Breast epithelium (tissue), 4 donors: ENCODE results near the gene TYW5. TPM values are rescaled to one million over a fixed set of nuclear protein-coding genes. Genes with fewer than 3 reads are reported as not detected.
A peak's percentile ranks its signal among the peaks of the same experiment; 100 is the strongest.

Experiments
- DNase-seq, 2 donors: peaks; one replicate each; pipeline ENCODE4 v3.0.0-alpha.2; 2019; ENCODE audit warnings: low spot score in 2 of 2
- H3K27ac ChIP-seq, 2 donors: fragments of 200-600 bp; sonication (generic) in 1 of 2; one replicate each; pipeline ENCODE4 v1.5.1; 2016 to 2019; ENCODE audit warnings: mild to moderate bottlenecking in 1 of 2
- H3K27me3 ChIP-seq, 2 donors: fragments of 200-600 bp; sonication (generic) in 1 of 2; one replicate each; pipeline versions ENCODE4 v1.5.1 to v1.6.0; 2017 to 2019; ENCODE audit warnings: control low read depth in 1 of 2, mild to moderate bottlenecking in 1 of 2
- H3K36me3 ChIP-seq: fragments of 200-600 bp; one replicate; pipeline ENCODE4 v1.5.1; 2019
- H3K4me1 ChIP-seq, 2 donors: fragments of 200-600 bp; sonication (generic); one replicate each; pipeline ENCODE4 v1.5.1; 2016 to 2019; ENCODE audit warnings: control low read depth in 1 of 2
- H3K4me3 ChIP-seq, 3 donors: fragments of 200-600 bp; sonication (generic); 1 replicate in 2 of 3; 2 replicates in 1 of 3; pipeline ENCODE4 v1.5.1; 2016 to 2019; ENCODE audit warnings: mild to moderate bottlenecking in 3 of 3, moderate library complexity in 2 of 3
- H3K9me3 ChIP-seq, 2 donors: fragments of 200-600 bp; sonication (generic) in 1 of 2; one replicate each; pipeline ENCODE4 v1.5.1; 2016 to 2019; ENCODE audit warnings: control low read depth in 1 of 2
- CTCF ChIP-seq, 3 donors: fragments of 450-650 bp; IDR thresholded peaks; one replicate each; pipeline ENCODE4 v1.5.1; 2016 to 2017; ENCODE audit warnings: antibody characterized with exemption in 3 of 3, mild to moderate bottlenecking in 3 of 3, moderate library complexity in 3 of 3
- POLR2A ChIP-seq: fragments of 450-650 bp; IDR thresholded peaks from one replicate; pipeline ENCODE4 v1.6.1; 2016; ENCODE audit warnings: antibody characterized with exemption, mild to moderate bottlenecking, moderate library complexity
- POLR2AphosphoS5 ChIP-seq, 3 donors: sonication (generic); formaldehyde crosslinking; IDR thresholded peaks; one replicate each; pipeline ENCODE4 v1.6.1; 2017; ENCODE audit warnings: antibody characterized with exemption in 3 of 3
- intact Hi-C: fragments of 100-400 bp; cut with DNase I; formaldehyde crosslinking; loops from one replicate; pipeline ENCODE4 v1.15.1; 2023; ENCODE audit warnings: low total_unique reads
- total RNA-seq, 3 donors: library from RNA; depleted of rRNA; stranded (reverse); fragments of >200 nt; gene quantifications; one replicate each; pipeline ENCODE4 v1.1.0, GENCODE V29; 2016

TYW5 gene
- total RNA-seq, 3 donors from 2014 or later = 7.2 to 12.9 (median 9.8) TPM

- H3K4me1 ChIP-seq = no peaks in the 10 kb centered on the region
- H3K27ac ChIP-seq = no peak overlapping the region
- no peak for DNase-seq
- intact Hi-C loops = no loop called here
- H3K4me3 ChIP-seq = no peak overlapping the region
- H3K36me3 ChIP-seq = no peaks in the 10 kb centered on the region
- TF ChIP-seq POLR2AphosphoS5 (IDR thresholded peaks at IDR 0.05) (no peak), CTCF (IDR thresholded peaks at IDR 0.05) (no peak), POLR2A (no peak)
- H3K27me3 ChIP-seq = no peaks in the 10 kb centered on the region
- no peaks in the 10 kb centered on the region for H3K9me3 ChIP-seq
These were observed 28.2 kb upstream of the TYW5 start for GRCh38 chr2:199983534-199983933.

- DNase-seq = no peak
- H3K4me3 ChIP-seq = no peak overlapping the region
- H3K9me3 ChIP-seq = no peaks in the 10 kb centered on the region
- H3K27me3 ChIP-seq = no peaks in the 10 kb centered on the region
- TF ChIP-seq POLR2AphosphoS5 (IDR thresholded peaks at IDR 0.05) (no peak), POLR2A (no peak), CTCF (IDR thresholded peaks at IDR 0.05) (no peak)
- H3K36me3 ChIP-seq = no peaks in the 10 kb centered on the region
- intact Hi-C loops = no loop called here
- no peaks in the 10 kb centered on the region for H3K4me1 ChIP-seq
- H3K27ac ChIP-seq = no peak overlapping the region
These were observed 27.0 kb upstream of the TYW5 start for GRCh38 chr2:199982126-199982843.

- no peaks in the 10 kb centered on the region for H3K9me3 ChIP-seq
- no peaks in the 10 kb centered on the region for H3K4me1 ChIP-seq
- peak; percentile 65 to 84 for DNase-seq
- TF ChIP-seq CTCF (IDR thresholded peaks at IDR 0.05) (peak; percentile 69 to 88 (median 76)), POLR2A (no peak), POLR2AphosphoS5 (IDR thresholded peaks at IDR 0.05) (no peak)
- intact Hi-C loops = loop anchor here (10.0 kb wide), 1 partner anchor 495 kb away; no protein-coding TSS in a partner anchor
- no peaks in the 10 kb centered on the region for H3K27me3 ChIP-seq
- H3K4me3 ChIP-seq = peak overlapping the region in 2 of 3 donors; percentile 12 to 47
- no peaks in the 10 kb centered on the region for H3K36me3 ChIP-seq
- peak overlapping the region in 1 of 2 donors; percentile 3 for H3K27ac ChIP-seq
These were observed 24.7 kb upstream of the TYW5 start for GRCh38 chr2:199979832-199980628.

GRCh38 chr2:199979398-199979797, 24.1 kb upstream of the TYW5 start:
- DNase-seq = no peak
- no peaks in the 10 kb centered on the region for H3K9me3 ChIP-seq
- peak overlapping the region in 1 of 2 donors; percentile 3 for H3K27ac ChIP-seq
- H3K27me3 ChIP-seq = no peaks in the 10 kb centered on the region
- H3K4me1 ChIP-seq = no peaks in the 10 kb centered on the region
- TF ChIP-seq CTCF (IDR thresholded peaks at IDR 0.05) (no peak), POLR2AphosphoS5 (IDR thresholded peaks at IDR 0.05) (no peak), POLR2A (no peak)
- peak overlapping the region in 1 of 3 donors; percentile 47 for H3K4me3 ChIP-seq
- intact Hi-C loops = loop anchor here (10.0 kb wide), 1 partner anchor 495 kb away; no protein-coding TSS in a partner anchor
- H3K36me3 ChIP-seq = no peaks in the 10 kb centered on the region

GRCh38 chr2:199977984-199978415, 22.7 kb upstream of the TYW5 start:
- intact Hi-C loops = loop anchor here (10.0 kb wide), 1 partner anchor 497 kb away; no protein-coding TSS in a partner anchor
- no peak for DNase-seq
- no peak overlapping the region for H3K4me3 ChIP-seq
- H3K27ac ChIP-seq = no peak overlapping the region
- no peaks in the 10 kb centered on the region for H3K9me3 ChIP-seq
- H3K27me3 ChIP-seq = no peaks in the 10 kb centered on the region
- H3K4me1 ChIP-seq = no peaks in the 10 kb centered on the region
- TF ChIP-seq POLR2AphosphoS5 (IDR thresholded peaks at IDR 0.05) = no peak
- TF ChIP-seq CTCF (IDR thresholded peaks at IDR 0.05) = no peak
- TF ChIP-seq POLR2A = no peak
- no peaks in the 10 kb centered on the region for H3K36me3 ChIP-seq
